DMS53 treated with DMSO at 0.1 percent for 48 hours (cell line): ENCODE measurements around the gene DYNC1I1.
A peak's percentile ranks its signal among the peaks of the same experiment; 100 is the strongest.

Experiments used
- DNase-seq: peaks from one replicate; lab custom pipeline; 2025; ENCODE audit not compliant: unreplicated experiment; lab: John Stamatoyannopoulos, UW

Gene DYNC1I1

GRCh38 chr7:95788884-95789283, 16.5 kb downstream of the DYNC1I1 start:
- DNase-seq, result no peak

DNA sequence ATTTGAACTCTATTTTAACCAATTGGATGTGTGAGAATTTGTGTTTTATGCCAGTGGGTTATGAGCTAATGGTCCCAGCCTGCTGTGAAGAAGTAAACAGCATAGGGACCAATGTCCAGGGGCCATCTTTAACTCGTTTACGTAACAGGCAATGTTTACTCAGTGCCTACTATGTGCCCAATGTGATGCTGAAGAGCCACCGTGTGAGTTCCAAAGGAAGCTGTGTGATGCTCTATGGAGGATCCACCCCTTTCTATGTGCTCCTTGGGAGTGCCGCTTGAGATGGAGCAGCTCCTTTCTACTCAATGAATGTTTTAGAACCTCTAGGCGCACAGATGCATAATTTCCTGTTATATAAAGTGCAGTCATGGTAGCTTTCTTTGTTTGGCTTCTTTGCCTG, 21.3 kb downstream of the DYNC1I1 start:
- no peak for DNase-seq

- DNase-seq, result peak; percentile 52
Observed at GRCh38 chr7:95794917-95795515, 22.7 kb downstream of the DYNC1I1 start.

- no peak for DNase-seq
Observed at GRCh38 chr7:95796617-95797016, 24.3 kb downstream of the DYNC1I1 start.

GRCh38 chr7:95798401-95798930, 26.1 kb downstream of the DYNC1I1 start:
- peak; percentile 93 for DNase-seq

GRCh38 chr7:95800787-95801186, 28.4 kb downstream of the DYNC1I1 start:
- no peak for DNase-seq

DNA sequence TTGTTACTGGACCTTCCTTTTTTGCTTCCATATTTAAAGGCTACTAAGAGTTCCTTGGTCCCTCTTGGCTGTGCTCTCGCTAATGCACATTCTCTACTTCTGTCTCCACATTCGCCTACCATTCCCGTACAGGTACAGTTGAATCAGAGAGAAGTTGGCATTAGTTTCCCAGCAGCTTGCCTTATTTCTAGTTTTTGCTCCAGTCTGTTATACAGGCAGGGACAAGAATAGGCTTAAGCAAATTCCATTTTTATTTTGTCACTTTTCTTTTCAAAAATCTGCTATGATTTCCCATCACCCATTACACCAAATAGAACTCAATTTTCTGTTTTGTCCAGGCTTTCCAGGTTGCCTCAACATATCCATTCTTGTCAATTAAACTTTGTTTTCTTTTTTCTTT, 29.9 kb downstream of the DYNC1I1 start:
- no peak for DNase-seq

DNA sequence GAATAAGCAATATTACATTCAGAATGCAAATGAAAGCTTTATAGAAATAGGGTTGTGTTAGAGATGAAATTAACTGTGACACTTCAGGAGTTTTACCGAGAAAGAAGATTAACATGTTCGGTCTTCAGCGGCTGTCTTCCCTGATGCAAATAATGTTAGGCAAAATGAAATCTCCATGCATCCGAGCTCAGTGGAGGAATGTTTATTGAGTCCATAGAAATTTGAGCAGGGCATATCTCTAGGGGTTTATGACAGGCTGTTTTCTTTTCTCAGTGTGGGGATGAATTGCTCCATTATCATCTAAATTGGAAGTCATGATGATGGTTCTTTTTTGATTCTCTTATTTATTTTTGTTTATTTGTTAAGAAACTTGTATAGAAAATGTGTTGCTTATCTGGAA, 31.7 kb downstream of the DYNC1I1 start:
- no peak for DNase-seq

GRCh38 chr7:95805909-95806308, 33.6 kb downstream of the DYNC1I1 start:
- DNase-seq, result no peak

- DNase-seq, result no peak
Observed at GRCh38 chr7:95808396-95808795, 36.0 kb downstream of the DYNC1I1 start.

GRCh38 chr7:95811846-95812445, 39.6 kb downstream of the DYNC1I1 start:
- DNase-seq, result no peak

DNA sequence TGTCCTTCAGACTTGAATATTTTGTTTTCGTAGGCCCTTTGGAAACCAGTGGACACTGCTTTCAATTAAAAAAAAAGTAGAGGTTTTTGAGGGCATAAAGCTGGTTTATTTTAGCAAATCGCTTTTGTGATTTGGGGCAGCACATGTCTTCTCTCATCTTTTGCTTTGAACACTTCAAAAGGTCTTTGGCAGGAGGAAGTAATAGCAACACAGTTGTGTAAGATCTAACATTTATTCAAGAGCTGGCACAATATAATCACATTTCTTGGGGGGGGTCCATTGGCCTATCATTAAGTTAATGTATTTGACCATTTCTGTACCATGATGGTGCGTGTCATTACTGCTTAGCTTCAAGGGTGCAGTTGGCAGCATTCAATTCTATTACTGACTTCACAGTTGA, 42.4 kb downstream of the DYNC1I1 start:
- DNase-seq, result no peak

DNA sequence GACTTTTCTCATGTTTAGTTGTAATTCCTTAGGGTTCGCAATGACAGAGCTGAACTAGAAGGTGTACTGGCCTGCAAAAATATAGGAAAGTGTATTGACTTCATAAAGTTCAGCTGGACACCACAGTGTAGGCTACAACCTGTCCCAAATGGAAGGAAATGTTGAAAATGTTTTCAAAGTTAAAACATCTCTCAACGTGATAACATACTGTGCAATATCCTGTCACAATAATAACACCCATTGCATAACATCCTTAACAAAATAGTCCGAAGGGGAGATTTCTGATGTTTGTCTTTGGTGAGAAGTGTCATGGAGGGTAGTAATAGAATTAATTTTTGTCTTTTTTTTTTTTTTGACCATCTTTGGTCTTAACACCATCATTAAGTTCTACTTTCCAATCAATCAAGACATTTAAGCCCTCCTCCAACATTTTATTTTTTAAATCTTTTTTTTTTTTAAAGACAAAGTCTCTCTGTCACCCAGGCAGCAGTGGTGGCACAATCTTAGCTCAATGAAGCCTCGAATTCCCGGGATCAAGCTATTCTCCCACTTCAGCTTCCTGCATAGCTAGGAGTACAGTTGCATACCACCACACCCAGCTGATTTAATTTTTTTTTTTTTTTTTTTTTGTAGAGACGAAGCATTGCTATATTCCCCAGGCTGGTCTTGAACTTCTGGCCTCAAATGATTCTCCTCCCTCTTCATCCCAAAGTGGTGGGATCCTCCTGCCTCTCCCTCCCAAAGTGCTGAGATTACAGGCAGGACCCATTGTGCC, 45.7 kb downstream of the DYNC1I1 start:
- DNase-seq, result no peak

DNA sequence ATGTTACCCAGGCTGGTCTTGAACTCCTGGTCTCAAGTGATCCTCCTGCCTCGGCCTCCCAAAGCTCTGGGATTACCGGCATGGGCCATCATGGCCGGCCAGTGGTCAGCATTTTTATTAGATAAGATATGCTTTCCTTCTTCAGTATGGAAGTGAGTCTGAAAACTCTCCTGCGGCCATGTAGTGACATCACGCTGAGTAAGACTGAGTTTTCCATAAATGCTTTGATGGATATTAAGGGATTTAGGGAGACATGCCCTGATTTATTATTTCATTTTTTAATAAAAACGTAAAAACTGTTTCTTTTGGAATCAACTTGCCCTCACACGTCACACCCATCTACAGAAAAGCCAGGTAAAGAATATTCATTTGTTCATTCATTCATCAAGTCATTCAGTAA, 48.4 kb downstream of the DYNC1I1 start:
- no peak for DNase-seq

DNA sequence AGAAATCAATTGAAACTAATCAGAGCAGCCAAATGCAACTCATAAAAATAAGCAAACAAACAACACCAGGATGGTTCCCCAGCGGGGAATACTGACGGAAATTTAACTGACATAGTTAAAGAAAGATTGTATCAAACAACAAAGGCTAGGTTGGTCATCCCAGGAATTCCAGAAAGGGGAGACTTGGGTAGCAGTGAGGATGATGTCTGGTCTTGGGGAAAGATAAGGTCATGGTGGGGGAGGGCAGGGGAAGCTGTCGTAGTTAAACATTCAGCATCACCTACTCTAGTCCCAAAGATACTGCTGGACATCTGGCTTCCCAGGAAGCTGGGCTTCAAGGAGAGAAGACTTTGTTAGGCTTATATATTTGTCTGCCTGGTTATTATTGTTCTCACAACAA, 50.4 kb downstream of the DYNC1I1 start:
- no peak for DNase-seq

DNA sequence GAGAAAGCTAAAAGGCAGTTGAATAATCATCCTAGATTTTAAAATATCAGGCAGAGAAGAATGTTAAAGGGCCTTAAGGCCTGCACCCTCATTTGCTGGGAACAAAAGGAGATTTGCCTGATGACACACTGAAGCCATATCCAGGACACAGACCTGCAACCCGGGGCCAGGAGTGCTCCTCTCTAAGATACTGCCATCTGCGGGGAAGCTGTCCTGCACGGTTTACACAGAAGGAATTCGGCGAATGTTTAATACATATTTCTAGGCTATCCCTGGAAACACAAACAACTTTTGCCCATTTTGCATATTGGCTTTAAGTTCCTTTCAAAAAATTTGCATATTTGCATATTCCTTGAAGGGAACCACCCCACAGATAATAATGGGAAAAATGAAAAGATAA, 52.3 kb downstream of the DYNC1I1 start:
- no peak for DNase-seq

DNA sequence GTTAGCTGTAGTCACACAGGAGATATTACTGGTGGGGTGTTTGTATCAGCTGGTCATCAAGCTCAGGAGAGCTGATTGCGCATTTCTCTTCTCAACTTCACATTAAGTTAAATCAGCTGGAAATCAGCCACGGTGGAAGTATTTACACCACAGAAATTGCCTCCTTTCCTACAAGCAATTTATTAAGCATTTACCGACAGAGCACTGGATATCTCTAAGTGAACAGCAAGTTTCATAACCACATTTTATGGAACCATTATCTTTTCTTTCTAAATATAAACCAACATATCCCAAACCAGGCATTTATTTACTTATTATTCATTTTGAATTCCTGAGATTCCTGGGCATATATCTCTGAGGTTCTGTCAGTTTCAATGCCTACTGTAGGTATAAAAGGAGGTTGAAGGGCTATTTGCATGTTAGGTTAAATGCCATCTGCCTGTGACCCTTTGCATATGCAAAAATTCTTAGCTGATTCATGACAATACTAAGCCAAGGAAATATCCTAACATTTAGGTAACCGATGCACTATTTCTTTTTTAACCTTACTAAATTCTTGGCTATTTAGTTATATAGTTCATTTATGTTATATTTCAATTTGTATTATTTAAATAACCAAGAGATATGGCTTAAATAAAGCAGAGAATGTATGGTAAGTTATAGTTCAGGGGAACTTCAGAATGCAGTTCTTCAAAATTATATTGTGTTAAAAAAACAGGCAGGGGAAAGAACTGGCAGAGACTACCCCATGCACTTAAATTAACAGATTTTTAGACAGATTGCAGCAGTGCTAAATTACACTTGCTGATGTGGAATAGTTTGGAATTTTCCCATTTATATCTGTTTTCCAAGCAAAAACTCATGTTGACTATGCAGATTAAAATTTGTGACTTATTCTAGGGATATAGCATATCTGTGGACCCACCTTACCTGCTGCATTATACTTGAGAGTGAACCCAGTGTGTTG, 56.8 kb downstream of the DYNC1I1 start:
- DNase-seq, result no peak

DNA sequence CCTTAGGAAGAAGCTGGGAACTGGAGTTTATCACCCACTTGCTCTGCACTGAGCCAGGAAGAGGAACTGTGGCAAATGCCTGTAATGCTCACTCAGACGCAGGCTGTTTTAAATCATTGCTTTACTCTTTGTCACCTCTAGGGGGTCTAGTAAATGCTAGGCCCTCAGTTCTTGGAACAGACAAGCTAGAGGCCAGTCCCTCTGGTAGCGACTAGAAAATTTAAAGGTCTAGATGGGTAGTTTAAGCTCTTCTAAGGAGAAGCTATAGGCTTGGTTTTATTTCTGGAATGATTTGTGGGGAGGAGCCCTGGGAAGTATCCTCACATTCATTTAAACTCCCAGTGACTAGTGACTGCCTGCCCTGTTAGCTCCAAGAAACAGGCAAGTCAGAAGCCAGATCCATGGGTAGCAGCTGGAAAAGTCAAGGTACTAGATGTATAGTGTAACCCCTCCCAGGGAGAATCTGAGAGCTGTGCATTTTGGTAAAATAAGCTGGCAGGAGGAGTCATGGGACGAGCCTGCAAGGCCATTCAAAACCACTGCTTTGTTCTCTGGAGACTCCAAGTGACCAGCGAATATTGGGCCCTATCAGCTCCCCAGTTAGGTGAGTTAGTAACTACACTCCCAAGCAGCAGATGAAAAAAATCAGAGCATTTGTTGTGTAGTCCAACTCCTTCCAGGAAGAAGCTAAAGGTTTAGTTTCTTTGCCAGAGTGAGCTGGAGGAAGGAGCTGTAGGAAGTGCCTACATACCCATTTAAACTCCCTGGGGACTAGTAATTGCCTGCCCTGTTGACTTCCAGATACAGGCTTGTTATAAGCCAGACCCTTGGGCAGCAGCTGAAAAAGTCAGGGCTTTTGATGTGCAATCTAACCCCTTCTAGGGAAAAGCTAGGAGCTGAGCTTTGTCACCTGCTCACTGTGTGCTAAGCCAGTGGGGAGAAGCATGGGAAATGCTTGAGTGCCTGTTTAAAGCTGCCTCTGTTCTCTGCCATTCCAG, 68.9 kb downstream of the DYNC1I1 start:
- no peak for DNase-seq

DNA sequence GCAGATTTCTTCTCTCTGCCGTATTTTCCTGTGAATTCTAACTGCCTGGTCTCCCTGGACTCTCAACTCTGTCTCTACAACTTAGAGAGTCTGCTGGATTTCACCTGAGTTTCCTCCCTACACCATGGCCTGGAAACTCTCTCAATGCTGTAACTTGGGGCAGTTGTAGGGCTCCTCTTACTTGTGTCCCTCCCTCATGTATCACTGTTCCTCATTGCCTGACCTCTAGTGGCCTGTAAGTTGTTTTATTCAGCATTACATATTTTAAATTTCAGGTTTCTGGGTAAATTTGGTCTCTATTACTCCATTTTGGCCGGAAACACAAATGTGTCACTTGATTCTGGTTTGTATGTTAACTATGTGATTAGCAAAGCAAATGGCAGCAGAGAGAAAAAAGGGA, 70.9 kb downstream of the DYNC1I1 start:
- DNase-seq, result no peak

- DNase-seq, result no peak
Observed at GRCh38 chr7:95845007-95845406, 72.7 kb downstream of the DYNC1I1 start.
